Measurements from ENCODE around the gene OR10H1.
A peak's percentile ranks its signal among the peaks of the same experiment; 100 is the strongest.
"Not testable (repeated sequence)": the region's sequence is repeated elsewhere in the genome, so short reads cannot be mapped to it uniquely, and the experiment has no call there.

OR10H1 gene

DNA sequence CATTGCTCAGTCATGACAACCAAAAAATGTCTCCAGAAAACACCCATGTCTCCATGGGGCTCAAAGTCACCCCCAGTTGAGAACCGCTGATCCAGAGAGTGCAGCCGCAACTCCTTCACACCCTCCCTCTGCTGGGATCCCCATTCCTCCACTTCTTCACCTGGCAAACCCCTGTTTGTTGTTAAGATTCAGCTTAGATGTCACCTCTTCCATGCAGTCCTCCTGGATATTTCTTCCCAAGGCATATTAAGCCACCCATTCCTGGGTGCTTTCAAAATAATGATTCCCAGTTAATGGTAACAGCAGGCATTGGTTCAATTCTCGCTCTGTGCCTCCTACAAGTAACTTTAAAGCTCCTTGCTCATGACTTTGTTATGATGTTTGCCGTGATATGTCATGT, 4.0 kb downstream of the OR10H1 start:
- Histone ChIP-seq H3K27ac (replicated peaks) (no peak overlapping the region), H3K27me3 (ENCODE audit: insufficient read depth, poor library complexity, severe bottlenecking) (no peaks in the 10 kb centered on the region), H3K4me3 (replicated peaks; ENCODE audit: insufficient read depth, low read length) (no peak overlapping the region)
- TF ChIP-seq POLR2AphosphoS5 (IDR thresholded peaks at IDR 0.05; ENCODE audit: low read depth) (no peak), GABPA (IDR thresholded peaks at IDR 0.05; ENCODE audit: low read depth) (no peak), SPI1 (IDR thresholded peaks at IDR 0.05; ENCODE audit: borderline replicate concordance, low read depth) (no peak)
- TF ChIP-seq, protein P1, sequence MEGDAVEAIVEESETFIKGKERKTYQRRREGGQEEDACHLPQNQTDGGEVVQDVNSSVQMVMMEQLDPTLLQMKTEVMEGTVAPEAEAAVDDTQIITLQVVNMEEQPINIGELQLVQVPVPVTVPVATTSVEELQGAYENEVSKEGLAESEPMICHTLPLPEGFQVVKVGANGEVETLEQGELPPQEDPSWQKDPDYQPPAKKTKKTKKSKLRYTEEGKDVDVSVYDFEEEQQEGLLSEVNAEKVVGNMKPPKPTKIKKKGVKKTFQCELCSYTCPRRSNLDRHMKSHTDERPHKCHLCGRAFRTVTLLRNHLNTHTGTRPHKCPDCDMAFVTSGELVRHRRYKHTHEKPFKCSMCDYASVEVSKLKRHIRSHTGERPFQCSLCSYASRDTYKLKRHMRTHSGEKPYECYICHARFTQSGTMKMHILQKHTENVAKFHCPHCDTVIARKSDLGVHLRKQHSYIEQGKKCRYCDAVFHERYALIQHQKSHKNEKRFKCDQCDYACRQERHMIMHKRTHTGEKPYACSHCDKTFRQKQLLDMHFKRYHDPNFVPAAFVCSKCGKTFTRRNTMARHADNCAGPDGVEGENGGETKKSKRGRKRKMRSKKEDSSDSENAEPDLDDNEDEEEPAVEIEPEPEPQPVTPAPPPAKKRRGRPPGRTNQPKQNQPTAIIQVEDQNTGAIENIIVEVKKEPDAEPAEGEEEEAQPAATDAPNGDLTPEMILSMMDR (IDR thresholded peaks at IDR 0.05; ENCODE audit: insufficient read depth, low read length), result no peak
- TF ChIP-seq, protein P2, sequence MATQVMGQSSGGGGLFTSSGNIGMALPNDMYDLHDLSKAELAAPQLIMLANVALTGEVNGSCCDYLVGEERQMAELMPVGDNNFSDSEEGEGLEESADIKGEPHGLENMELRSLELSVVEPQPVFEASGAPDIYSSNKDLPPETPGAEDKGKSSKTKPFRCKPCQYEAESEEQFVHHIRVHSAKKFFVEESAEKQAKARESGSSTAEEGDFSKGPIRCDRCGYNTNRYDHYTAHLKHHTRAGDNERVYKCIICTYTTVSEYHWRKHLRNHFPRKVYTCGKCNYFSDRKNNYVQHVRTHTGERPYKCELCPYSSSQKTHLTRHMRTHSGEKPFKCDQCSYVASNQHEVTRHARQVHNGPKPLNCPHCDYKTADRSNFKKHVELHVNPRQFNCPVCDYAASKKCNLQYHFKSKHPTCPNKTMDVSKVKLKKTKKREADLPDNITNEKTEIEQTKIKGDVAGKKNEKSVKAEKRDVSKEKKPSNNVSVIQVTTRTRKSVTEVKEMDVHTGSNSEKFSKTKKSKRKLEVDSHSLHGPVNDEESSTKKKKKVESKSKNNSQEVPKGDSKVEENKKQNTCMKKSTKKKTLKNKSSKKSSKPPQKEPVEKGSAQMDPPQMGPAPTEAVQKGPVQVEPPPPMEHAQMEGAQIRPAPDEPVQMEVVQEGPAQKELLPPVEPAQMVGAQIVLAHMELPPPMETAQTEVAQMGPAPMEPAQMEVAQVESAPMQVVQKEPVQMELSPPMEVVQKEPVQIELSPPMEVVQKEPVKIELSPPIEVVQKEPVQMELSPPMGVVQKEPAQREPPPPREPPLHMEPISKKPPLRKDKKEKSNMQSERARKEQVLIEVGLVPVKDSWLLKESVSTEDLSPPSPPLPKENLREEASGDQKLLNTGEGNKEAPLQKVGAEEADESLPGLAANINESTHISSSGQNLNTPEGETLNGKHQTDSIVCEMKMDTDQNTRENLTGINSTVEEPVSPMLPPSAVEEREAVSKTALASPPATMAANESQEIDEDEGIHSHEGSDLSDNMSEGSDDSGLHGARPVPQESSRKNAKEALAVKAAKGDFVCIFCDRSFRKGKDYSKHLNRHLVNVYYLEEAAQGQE (IDR thresholded peaks at IDR 0.05; ENCODE audit: insufficient replicate concordance, low read depth), result no peak
- no peak for DNase-seq (ENCODE audit: low read depth in 1 of 2, low spot score in 1 of 2)

- H3K27me3 ChIP-seq (ENCODE audit: insufficient read depth, poor library complexity, severe bottlenecking), result no peaks in the 10 kb centered on the region
- peak; percentile 1 to 15 for DNase-seq (ENCODE audit: low read depth in 1 of 2, low spot score in 1 of 2)
- no peak overlapping the region for H3K27ac ChIP-seq (replicated peaks)
- TF ChIP-seq GABPA (IDR thresholded peaks at IDR 0.05; ENCODE audit: low read depth) (no peak), POLR2AphosphoS5 (IDR thresholded peaks at IDR 0.05; ENCODE audit: low read depth) (no peak), SPI1 (IDR thresholded peaks at IDR 0.05; ENCODE audit: borderline replicate concordance, low read depth) (no peak)
- TF ChIP-seq, protein P2 (IDR thresholded peaks at IDR 0.05; ENCODE audit: insufficient replicate concordance, low read depth), result no peak
- TF ChIP-seq, protein P1 (IDR thresholded peaks at IDR 0.05; ENCODE audit: insufficient read depth, low read length), result no peak
- H3K4me3 ChIP-seq (replicated peaks; ENCODE audit: insufficient read depth, low read length), result no peak overlapping the region
Observed at GRCh38 chr19:15810335-15810734, 5.1 kb downstream of the OR10H1 start.

DNA sequence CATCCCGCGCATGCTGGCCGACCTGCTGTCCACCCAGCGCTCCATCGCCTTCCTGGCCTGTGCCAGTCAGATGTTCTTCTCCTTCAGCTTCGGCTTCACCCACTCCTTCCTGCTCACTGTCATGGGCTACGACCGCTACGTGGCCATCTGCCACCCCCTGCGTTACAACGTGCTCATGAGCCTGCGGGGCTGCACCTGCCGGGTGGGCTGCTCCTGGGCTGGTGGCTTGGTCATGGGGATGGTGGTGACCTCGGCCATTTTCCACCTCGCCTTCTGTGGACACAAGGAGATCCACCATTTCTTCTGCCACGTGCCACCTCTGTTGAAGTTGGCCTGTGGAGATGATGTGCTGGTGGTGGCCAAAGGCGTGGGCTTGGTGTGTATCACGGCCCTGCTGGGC, 21.2 kb downstream of the OR10H1 start:
- not testable (repeated sequence) for DNase-seq (ENCODE audit: low read depth in 1 of 2, low spot score in 1 of 2); H3K4me3 ChIP-seq (replicated peaks; ENCODE audit: insufficient read depth, low read length); H3K27ac ChIP-seq (replicated peaks); H3K27me3 ChIP-seq (ENCODE audit: insufficient read depth, poor library complexity, severe bottlenecking)

- TF ChIP-seq GABPA (IDR thresholded peaks at IDR 0.05; ENCODE audit: low read depth) (no peak), POLR2AphosphoS5 (IDR thresholded peaks at IDR 0.05; ENCODE audit: low read depth) (no peak)
- TF ChIP-seq, protein P2 (IDR thresholded peaks at IDR 0.05; ENCODE audit: insufficient replicate concordance, low read depth), result no peak
- DNase-seq (ENCODE audit: low read depth in 1 of 2, low spot score in 1 of 2), result no peak
- Histone ChIP-seq H3K27ac (replicated peaks) (no peak overlapping the region), H3K27me3 (ENCODE audit: insufficient read depth, poor library complexity, severe bottlenecking) (no peaks in the 10 kb centered on the region), H3K4me3 (replicated peaks; ENCODE audit: insufficient read depth, low read length) (no peak overlapping the region)
Observed at GRCh38 chr19:15790096-15790495, 25.4 kb downstream of the OR10H1 start.

Measured in HL-60 (cell line).